ENCODE data around the gene ZBTB25. TPM values are rescaled to one million over a fixed set of nuclear protein-coding genes. Genes with fewer than 3 reads are reported as not detected.

Gene ZBTB25
- total RNA-seq, 4 donors from 2014 or later: 4.6 to 34.4 (median 11.2) TPM

DNA sequence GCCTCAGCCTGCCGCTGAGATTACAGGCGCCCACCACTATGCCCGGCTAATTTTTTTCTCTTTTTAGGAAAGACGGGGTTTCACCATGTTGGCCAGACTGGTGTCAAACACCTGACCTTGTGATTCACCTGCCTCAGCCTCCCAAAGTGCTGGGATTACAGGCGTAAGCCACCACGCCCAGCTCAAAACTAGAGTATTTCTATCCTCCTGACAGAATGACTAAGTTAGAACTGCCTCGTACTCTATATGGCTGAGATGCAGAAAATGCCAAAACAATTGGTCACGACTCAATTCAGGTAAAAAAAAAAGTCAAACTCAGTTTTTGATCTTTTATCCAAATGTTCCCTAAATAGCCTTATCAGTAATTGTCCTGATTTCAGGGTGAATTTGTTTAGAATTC is 27.2 kb downstream of the ZBTB25 start:
- Histone ChIP-seq H3K4me3 (no peak overlapping the region), H3K27me3 (no peaks in the 10 kb centered on the region), H3K4me1 (no peaks in the 10 kb centered on the region), H3K36me3 (no peaks in the 10 kb centered on the region), H3K9me3 (no peaks in the 10 kb centered on the region), H3K27ac (no peak overlapping the region)
- intact Hi-C loops (cut with DNase I; ENCODE audit: low total_unique reads): no loop called here
- no peak for TF ChIP-seq CTCF (IDR thresholded peaks at IDR 0.05)
- no peak for TF ChIP-seq POLR2A (IDR thresholded peaks at IDR 0.05)
- no peak for DNase-seq

- TF ChIP-seq POLR2A (IDR thresholded peaks at IDR 0.05) (no peak), CTCF (IDR thresholded peaks at IDR 0.05) (no peak)
- Histone ChIP-seq H3K27me3 (no peaks in the 10 kb centered on the region), H3K4me3 (no peak overlapping the region), H3K4me1 (no peaks in the 10 kb centered on the region), H3K9me3 (no peaks in the 10 kb centered on the region), H3K36me3 (no peaks in the 10 kb centered on the region), H3K27ac (no peak overlapping the region)
- intact Hi-C loops (cut with DNase I; ENCODE audit: low total_unique reads): no loop called here
- DNase-seq: no peak
Measured at GRCh38 chr14:64475585-64476273, 27.9 kb downstream of the ZBTB25 start.

- no peak for DNase-seq
- TF ChIP-seq CTCF (IDR thresholded peaks at IDR 0.05) (no peak), POLR2A (IDR thresholded peaks at IDR 0.05) (no peak)
- no peak overlapping the region for H3K27ac ChIP-seq
- H3K36me3 ChIP-seq: no peaks in the 10 kb centered on the region
- H3K4me1 ChIP-seq: no peaks in the 10 kb centered on the region
- intact Hi-C loops (cut with DNase I; ENCODE audit: low total_unique reads): no loop called here
- H3K27me3 ChIP-seq: no peaks in the 10 kb centered on the region
- no peaks in the 10 kb centered on the region for H3K9me3 ChIP-seq
- H3K4me3 ChIP-seq: no peak overlapping the region
Measured at GRCh38 chr14:64474698-64475097, 28.9 kb downstream of the ZBTB25 start.

DNA sequence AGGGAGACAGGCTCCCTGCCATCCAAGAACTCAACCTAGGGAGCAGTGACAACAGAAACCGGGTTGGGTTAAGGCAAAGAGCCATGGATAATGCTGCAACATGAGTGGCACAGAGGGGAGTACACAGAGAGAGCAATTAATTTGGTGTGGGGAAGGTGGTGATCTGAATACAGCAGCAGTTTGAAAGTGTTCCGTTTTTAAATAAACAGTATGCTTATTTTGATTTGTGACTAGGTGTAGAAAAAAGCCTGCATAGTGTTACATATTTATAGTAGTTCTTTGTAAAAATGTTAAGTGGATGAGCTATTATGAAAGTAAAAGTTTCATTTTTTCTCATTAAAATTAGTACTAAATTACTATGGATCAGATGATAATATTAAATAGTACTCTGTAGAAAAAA is 29.6 kb downstream of the ZBTB25 start:
- Histone ChIP-seq H3K27ac (no peak overlapping the region), H3K4me3 (no peak overlapping the region), H3K27me3 (no peaks in the 10 kb centered on the region), H3K4me1 (no peaks in the 10 kb centered on the region), H3K9me3 (no peaks in the 10 kb centered on the region), H3K36me3 (no peaks in the 10 kb centered on the region)
- no peak for TF ChIP-seq POLR2A (IDR thresholded peaks at IDR 0.05)
- TF ChIP-seq CTCF (IDR thresholded peaks at IDR 0.05): no peak
- DNase-seq: no peak
- intact Hi-C loops (cut with DNase I; ENCODE audit: low total_unique reads): no loop called here

GRCh38 chr14:64468451-64468850 is 35.2 kb downstream of the ZBTB25 start:
- no peaks in the 10 kb centered on the region for H3K9me3 ChIP-seq
- H3K4me1 ChIP-seq: no peaks in the 10 kb centered on the region
- TF ChIP-seq CTCF (IDR thresholded peaks at IDR 0.05) (no peak), POLR2A (IDR thresholded peaks at IDR 0.05) (no peak)
- H3K4me3 ChIP-seq: no peak overlapping the region
- intact Hi-C loops (cut with DNase I; ENCODE audit: low total_unique reads): no loop called here
- no peaks in the 10 kb centered on the region for H3K27me3 ChIP-seq
- no peak for DNase-seq
- no peak overlapping the region for H3K27ac ChIP-seq
- no peaks in the 10 kb centered on the region for H3K36me3 ChIP-seq
